ENCODE measurements around the gene NOD1. TPM values are rescaled to one million over a fixed set of nuclear protein-coding genes. Genes with fewer than 3 reads are reported as not detected.

NOD1 gene
- total RNA-seq, 4 donors from 2014 or later = 14.9 to 50.4 (median 31.8) TPM

Other genes with a start within 250 kb of the NOD1 start
- 10 to 100 TPM; 31.4 to 42.5 (median 39.2) TPM for gene ZNRF2, start 194.2 kb downstream of the NOD1 start, total RNA-seq
- gene GGCT, start 26.0 kb upstream of the NOD1 start, total RNA-seq = 10 to 100 TPM; 12.2 to 39.6 (median 29.6) TPM
- 10 to 100 TPM; 36.9 to 61.1 (median 55.9) TPM for gene GARS1, start 116.1 kb upstream of the NOD1 start, total RNA-seq
- under 1 TPM in 2 of 4 donors, not detected in 2; 0.21 to 0.44 TPM for gene CRHR2, start 203.7 kb upstream of the NOD1 start, total RNA-seq

Data from tibial nerve (tissue), 4 donors.